ENCODE results near the gene REXO1.

The REXO1 gene

DNA sequence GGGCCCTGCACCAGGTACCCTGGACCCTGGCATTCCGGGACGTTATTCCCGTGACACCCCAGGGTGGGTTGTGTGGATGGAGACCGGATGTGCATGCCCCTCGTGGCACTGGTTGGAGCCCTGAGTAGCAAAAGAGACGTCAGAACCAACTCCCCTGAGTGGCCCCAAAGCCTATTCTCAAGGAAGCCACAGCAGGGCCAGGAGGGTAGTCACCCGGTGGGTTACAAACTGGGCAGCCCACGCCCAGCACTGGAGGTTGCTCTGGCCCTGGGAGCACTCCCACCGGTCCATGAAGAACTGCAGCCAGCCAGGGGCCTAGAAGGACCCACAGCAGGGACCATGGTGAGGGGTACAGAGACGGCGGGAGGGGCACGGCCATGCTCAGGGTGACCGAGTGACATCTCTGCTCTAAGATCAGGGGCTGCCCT is 7.6 kb upstream of the REXO1 start:
- TF ChIP-seq, protein P1, sequence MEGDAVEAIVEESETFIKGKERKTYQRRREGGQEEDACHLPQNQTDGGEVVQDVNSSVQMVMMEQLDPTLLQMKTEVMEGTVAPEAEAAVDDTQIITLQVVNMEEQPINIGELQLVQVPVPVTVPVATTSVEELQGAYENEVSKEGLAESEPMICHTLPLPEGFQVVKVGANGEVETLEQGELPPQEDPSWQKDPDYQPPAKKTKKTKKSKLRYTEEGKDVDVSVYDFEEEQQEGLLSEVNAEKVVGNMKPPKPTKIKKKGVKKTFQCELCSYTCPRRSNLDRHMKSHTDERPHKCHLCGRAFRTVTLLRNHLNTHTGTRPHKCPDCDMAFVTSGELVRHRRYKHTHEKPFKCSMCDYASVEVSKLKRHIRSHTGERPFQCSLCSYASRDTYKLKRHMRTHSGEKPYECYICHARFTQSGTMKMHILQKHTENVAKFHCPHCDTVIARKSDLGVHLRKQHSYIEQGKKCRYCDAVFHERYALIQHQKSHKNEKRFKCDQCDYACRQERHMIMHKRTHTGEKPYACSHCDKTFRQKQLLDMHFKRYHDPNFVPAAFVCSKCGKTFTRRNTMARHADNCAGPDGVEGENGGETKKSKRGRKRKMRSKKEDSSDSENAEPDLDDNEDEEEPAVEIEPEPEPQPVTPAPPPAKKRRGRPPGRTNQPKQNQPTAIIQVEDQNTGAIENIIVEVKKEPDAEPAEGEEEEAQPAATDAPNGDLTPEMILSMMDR (IDR thresholded peaks at IDR 0.05; ENCODE audit: low read depth, low read length): no peak
- DNase-seq (ENCODE audit: extremely low read depth, low read depth): no peak

DNA sequence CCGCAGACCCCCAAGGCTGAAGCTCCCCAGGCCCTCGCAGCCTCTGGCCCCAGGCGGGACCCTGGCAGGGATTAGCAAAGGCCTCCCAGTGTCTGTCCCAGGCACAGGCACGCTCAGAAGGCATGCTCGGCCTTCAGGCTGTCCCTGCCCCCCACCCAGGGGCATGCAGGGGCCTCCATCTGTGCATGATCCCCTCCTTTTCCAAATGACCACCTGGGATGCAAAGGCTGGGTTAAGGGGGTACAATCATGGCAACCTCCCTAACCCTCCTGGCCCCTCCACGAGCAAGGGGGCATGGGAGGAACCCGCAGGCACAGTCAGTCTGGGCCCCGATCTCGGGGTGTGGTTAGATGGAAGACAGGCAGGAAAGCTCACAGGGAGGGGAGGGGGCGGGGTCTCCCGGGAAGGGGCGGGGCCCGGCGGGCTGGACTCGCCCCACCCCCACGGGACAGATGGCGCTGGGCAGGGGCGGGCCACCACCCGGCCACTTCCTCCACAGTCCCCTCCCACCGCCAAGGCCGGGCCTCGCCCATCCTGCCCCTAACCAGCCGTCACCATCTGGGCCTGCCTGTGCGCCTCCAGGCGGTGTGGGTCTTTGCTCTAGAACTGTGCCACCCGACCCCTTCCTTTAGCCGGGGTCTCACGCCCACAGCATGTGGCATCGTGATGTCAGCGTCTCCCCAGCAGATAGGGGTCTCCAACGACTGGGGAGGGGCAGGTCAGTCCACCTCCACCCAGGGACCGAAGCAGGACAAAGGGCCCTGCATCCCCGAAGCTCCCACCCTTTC is 7.0 kb upstream of the REXO1 start:
- TF ChIP-seq, protein P1 (IDR thresholded peaks at IDR 0.05; ENCODE audit: low read depth, low read length): no peak
- peak; percentile 75 for DNase-seq (ENCODE audit: extremely low read depth, low read depth)

DNA sequence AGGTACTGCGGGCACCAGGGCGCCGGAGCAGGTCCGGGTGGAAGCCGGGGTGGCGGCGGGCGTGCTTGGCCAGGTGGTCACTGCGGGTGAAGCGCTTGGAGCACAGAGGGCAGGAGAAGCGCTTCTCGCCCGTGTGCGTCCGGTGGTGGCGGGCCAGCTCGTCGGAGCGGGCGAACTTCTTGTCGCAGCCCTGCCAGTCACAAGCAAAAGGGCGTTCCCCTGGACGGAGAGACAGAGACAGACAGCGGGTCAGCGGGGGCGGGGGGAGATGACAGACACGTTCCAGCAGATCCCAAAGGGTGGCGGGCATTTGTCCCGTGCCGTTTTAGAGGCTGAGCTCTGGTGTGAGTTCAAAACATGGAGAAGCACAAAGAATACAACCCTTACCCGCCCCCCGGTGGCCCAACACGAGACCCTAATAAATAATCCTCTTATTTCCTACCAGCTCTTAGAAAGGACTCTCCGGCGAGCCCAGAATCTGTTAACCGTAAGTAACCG is 6.3 kb upstream of the REXO1 start:
- TF ChIP-seq, protein P1 (IDR thresholded peaks at IDR 0.05; ENCODE audit: low read depth, low read length): no peak
- DNase-seq (ENCODE audit: extremely low read depth, low read depth): no peak

DNA sequence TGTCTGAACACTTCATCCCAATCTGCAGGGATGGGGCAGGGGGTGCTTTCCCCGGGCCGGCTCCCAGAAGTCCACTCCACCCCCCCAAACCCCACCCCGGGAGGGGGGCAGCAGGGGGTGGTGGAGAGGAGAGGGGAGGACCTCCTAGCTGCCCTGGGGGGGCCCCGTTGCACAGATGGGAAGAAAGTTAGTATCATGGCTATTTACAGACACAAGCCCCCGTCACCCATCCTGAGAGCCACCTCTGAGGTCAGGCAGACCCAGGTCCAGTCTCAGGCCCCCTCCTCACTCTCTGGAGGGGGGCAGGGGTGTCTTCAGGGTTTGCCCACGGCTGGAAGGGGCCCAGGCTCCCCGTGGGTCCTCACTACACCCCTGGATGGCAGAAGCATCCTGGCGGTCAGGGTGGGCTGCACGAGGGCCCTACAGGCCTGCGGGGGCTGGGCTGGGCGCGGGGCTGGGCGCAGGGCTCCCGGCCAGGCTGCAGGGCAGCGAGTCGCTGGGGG is 5.8 kb upstream of the REXO1 start:
- TF ChIP-seq, protein P1 (IDR thresholded peaks at IDR 0.05; ENCODE audit: low read depth, low read length): no peak
- no peak for DNase-seq (ENCODE audit: extremely low read depth, low read depth)

DNA sequence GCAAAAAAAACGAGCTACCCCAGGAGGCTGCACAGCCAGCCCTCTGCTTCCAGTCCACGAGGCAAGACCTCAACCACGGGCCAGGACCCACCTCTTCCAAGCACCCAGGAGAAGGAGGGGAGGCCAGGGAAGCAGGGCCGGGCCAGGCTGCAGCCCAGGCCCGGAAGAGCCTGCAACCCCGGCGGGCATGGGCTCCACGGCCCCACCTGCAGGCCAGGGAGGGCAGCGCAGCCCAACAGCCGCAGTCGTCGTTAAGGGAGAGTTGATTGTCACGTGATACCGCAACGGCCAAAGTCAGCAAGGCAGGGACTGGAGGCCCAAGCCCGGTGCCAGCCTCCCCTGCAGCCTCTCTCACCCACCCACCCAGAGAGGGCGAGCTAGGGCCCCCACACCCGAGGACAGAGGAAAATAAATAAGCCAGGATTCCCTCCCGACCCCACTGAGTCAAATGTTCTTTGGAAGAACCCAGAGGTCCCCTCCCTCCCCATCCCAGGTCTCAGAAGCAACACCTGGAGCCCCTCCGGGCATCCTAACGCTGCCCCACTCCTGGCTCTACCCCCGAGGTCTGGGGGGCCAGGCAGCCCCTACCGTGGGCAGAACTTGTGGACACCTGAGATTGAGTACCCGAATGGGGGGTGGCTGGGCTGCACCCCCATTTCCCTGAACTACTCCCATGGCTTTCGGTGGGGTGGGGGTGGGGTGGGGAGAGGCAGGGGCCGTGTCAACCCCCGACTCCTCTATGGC is 5.2 kb upstream of the REXO1 start:
- no peak for DNase-seq (ENCODE audit: extremely low read depth, low read depth)
- TF ChIP-seq, protein P1 (IDR thresholded peaks at IDR 0.05; ENCODE audit: low read depth, low read length): peak; percentile 91

DNA sequence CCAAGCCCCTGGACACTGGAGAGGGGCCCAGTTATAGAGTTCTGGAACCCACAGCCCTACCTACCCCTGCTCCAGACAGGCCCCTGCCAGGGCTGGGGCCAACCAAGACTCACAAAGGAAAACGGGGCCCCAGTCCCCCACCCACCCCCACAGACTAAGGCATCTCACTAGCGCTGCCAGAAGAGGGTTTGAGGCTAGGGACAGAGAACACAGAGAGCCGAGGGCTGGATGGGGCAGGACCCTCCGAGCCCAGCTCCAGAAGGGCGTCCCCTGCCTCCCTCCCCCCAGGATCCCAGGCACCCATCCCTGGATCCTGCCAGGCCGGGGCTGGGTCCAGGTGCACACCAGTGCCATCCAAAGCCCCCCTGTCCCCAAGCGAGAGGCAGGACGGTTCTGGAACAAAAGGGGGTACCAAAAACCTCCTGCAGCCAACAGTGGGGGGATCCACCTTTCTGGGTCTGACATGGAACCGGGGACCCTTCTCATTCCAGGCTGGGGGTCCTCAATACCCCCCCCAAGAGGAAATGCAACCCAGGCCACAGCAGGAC is 4.4 kb upstream of the REXO1 start:
- DNase-seq (ENCODE audit: extremely low read depth, low read depth): no peak
- TF ChIP-seq, protein P1 (IDR thresholded peaks at IDR 0.05; ENCODE audit: low read depth, low read length): no peak

Data from AG09319 (cell line).